Mesenchymal stem cell (in vitro differentiated cells and primary cell): Measurements from ENCODE around the gene IL36RN.

Source experiments
- DNase-seq: peaks from one replicate; pipeline ENCODE4 v3.0.0-alpha.2; 2013
- H2AFZ ChIP-seq: one replicate; pipeline ENCODE4 v1.6.1; 2013; ENCODE audit warnings: low read depth, mild to moderate bottlenecking, control low read depth, inconsistent platforms, low read length, moderate library complexity
- H2AK5ac ChIP-seq: 2 replicates; pipeline ENCODE4 v1.6.1; 2013; ENCODE audit warnings: low read length, moderate library complexity, mild to moderate bottlenecking, inconsistent platforms; ENCODE audit not compliant: severe bottlenecking
- H2BK120ac ChIP-seq: one replicate; pipeline ENCODE4 v1.6.1; 2013; ENCODE audit warnings: low read depth, mild to moderate bottlenecking, inconsistent platforms, low read length, moderate library complexity
- H2BK12ac ChIP-seq, 2 experiments: one replicate each; pipeline ENCODE4 v1.6.1; 2013; ENCODE audit warnings: inconsistent platforms in 2 of 2, low read length in 2 of 2, mild to moderate bottlenecking in 2 of 2, moderate library complexity in 2 of 2, control low read depth in 1 of 2
- H2BK15ac ChIP-seq: one replicate; pipeline ENCODE4 v1.6.1; 2013; ENCODE audit warnings: mild to moderate bottlenecking, low read depth, inconsistent platforms; ENCODE audit not compliant: poor library complexity, severe bottlenecking
- H2BK5ac ChIP-seq: 2 replicates; pipeline ENCODE4 v1.6.1; 2013; ENCODE audit warnings: low read depth, mild to moderate bottlenecking, low read length, control low read depth, inconsistent platforms; ENCODE audit not compliant: poor library complexity, severe bottlenecking
- H3K14ac ChIP-seq, 2 experiments: one replicate each; pipeline ENCODE4 v1.6.1; 2013; ENCODE audit warnings: inconsistent platforms in 2 of 2, low read length in 2 of 2, control low read depth in 1 of 2, mild to moderate bottlenecking in 1 of 2, moderate library complexity in 1 of 2
- H3K18ac ChIP-seq, 2 experiments: one replicate each; pipeline ENCODE4 v1.6.1; 2013; ENCODE audit warnings: inconsistent platforms in 2 of 2, low read length in 2 of 2, control low read depth in 1 of 2, low read depth in 1 of 2, mild to moderate bottlenecking in 1 of 2
- H3K23ac ChIP-seq, 2 experiments: one replicate each; pipeline ENCODE4 v1.6.1; 2013; ENCODE audit warnings: inconsistent platforms in 2 of 2, low read length in 2 of 2, mild to moderate bottlenecking in 2 of 2, moderate library complexity in 2 of 2, control low read depth in 1 of 2
- H3K27ac ChIP-seq: 2 replicates; pipeline ENCODE4 v1.5.1; 2013; ENCODE audit warnings: mild to moderate bottlenecking, moderate library complexity, low read length, control low read depth, inconsistent platforms; ENCODE audit not compliant: poor library complexity, severe bottlenecking
- H3K27me3 ChIP-seq, 2 experiments: 2 replicates each; pipeline versions ENCODE4 v1.6.1 to v1.7.0; 2013; ENCODE audit warnings: low read length in 2 of 2, mild to moderate bottlenecking in 2 of 2, moderate library complexity in 2 of 2, control low read depth in 1 of 2, inconsistent platforms in 1 of 2; ENCODE audit not compliant: control insufficient read depth in 1 of 2, insufficient read depth in 1 of 2
- H3K36me3 ChIP-seq, 2 experiments: 2 replicates each; pipeline versions ENCODE4 v1.6.1 to v1.7.0; 2013; ENCODE audit warnings: low read length in 2 of 2, control low read depth in 1 of 2, inconsistent platforms in 1 of 2, low read depth in 1 of 2, mild to moderate bottlenecking in 1 of 2; ENCODE audit not compliant: insufficient read depth in 2 of 2, control insufficient read depth in 1 of 2
- H3K4ac ChIP-seq, 2 experiments: one replicate each; pipeline ENCODE4 v1.6.1; 2013; ENCODE audit warnings: inconsistent platforms in 2 of 2, low read length in 2 of 2, mild to moderate bottlenecking in 2 of 2, moderate library complexity in 2 of 2, control low read depth in 1 of 2, low read depth in 1 of 2
- H3K4me1 ChIP-seq: 2 replicates; pipeline ENCODE4 v1.6.1; 2013; ENCODE audit warnings: low read depth, low read length, control low read depth; ENCODE audit not compliant: control insufficient read depth, insufficient read depth
- H3K4me2 ChIP-seq: 2 replicates; pipeline ENCODE4 v1.6.1; 2013; ENCODE audit warnings: low read length, mild to moderate bottlenecking, inconsistent platforms; ENCODE audit not compliant: poor library complexity, severe bottlenecking
- H3K4me3 ChIP-seq, 2 experiments: 2 replicates each; pipeline versions ENCODE4 v1.5.1 to v1.7.0; 2013; ENCODE audit warnings: low read length in 2 of 2, mild to moderate bottlenecking in 2 of 2, control low read depth in 1 of 2, low read depth in 1 of 2; ENCODE audit not compliant: insufficient read depth in 1 of 2
- H3K79me1 ChIP-seq: replicated peaks from 2 replicates; pipeline ENCODE4 v1.6.1; 2013; ENCODE audit warnings: mild to moderate bottlenecking, control low read depth, low read length, inconsistent platforms; ENCODE audit not compliant: poor library complexity, severe bottlenecking
- H3K9ac ChIP-seq: 2 replicates; pipeline ENCODE4 v1.7.0; 2013; ENCODE audit warnings: mild to moderate bottlenecking, low read length, moderate library complexity
- H3K9me3 ChIP-seq: 2 replicates; pipeline ENCODE4 v1.7.0; 2013; ENCODE audit warnings: mild to moderate bottlenecking, low read length; ENCODE audit not compliant: control insufficient read depth
- H4K8ac ChIP-seq: one replicate; pipeline ENCODE4 v1.6.1; 2013; ENCODE audit warnings: inconsistent platforms, mild to moderate bottlenecking, low read length, moderate library complexity
- H4K91ac ChIP-seq: one replicate; pipeline ENCODE4 v1.6.1; 2013; ENCODE audit warnings: mild to moderate bottlenecking, low read length, inconsistent platforms
- WGBS: methylation state at CpG from one replicate; pipeline ENCODE4 v1.1.7; 2013; ENCODE audit warnings: mixed read lengths; 5-methylcytosine and 5-hydroxymethylcytosine counted together

The IL36RN gene

DNA sequence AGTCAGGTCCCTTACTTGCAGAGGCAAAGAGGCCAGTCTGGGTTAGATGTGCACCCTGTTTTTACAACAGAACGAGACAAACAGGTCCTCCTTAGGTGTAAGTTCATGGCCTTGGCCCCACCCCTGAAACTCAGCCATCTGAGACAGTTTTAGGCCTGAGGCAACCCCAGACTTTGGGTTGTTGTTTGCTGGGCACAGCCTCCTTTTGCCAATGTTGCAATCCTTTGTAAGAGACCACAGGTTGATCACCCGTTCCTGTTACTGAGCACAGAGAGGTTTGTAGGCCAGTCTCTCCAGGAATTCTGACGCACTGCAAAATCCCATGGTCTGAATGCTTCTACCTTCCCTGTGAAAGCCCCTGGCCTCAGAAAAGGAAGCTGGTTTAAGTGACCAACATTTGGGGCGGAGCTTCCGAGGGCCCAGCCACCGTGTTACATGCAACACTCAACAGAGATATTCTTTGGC, 52.9 kb downstream of the IL36RN start:
- DNase-seq: no peak
- Histone ChIP-seq H3K14ac (no peak overlapping the region), H3K9me3 (no peaks in the 10 kb centered on the region), H2BK12ac (no peak overlapping the region), H3K79me1 (no peaks in the 10 kb centered on the region), H2BK15ac (no peak overlapping the region), H3K9ac (no peak overlapping the region), H3K36me3 (no peaks in the 10 kb centered on the region), H2BK5ac (no peak overlapping the region), H4K91ac (no peak overlapping the region), H3K4me1 (peaks cover under 1% of the 10 kb centered on the region), H3K4me3 (no peak overlapping the region), H3K4ac (no peak overlapping the region), H3K27ac (no peak overlapping the region), H3K18ac (no peak overlapping the region), H3K23ac (no peak overlapping the region), H2AFZ (no peak overlapping the region), H2BK120ac (no peak overlapping the region), H2AK5ac (no peak overlapping the region), H3K4me2 (no peak overlapping the region), H4K8ac (no peak overlapping the region), H3K27me3 (peaks cover 0 to 54% of the 10 kb centered on the region in 2 experiments)
- 78% methylated on average over 3 of the region's 6 CpGs for WGBS

DNA sequence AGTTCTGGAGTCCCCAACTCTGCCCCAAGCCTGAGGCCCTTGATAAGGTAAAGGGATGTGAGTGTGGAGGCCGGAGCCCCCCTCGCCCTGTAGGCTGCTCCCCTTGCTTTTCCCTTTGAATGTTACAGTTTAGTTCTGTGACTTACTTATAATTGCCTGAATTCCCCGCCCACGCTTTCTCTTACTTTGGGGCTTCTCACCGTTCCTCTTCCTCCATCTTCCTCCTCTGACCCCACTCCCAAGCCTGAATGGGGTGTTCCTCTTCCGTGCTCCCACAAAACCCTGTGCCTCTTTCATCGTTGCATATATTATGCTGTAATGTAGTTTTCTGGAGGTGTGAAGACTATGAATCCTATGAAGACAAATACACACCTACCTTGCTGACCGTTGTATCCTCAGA, 53.4 kb downstream of the IL36RN start:
- Histone ChIP-seq H2BK120ac (no peak overlapping the region), H3K79me1 (no peaks in the 10 kb centered on the region), H2AFZ (no peak overlapping the region), H4K8ac (no peak overlapping the region), H3K4me1 (peaks cover 2% of the 10 kb centered on the region), H3K4me2 (no peak overlapping the region), H2AK5ac (no peak overlapping the region), H3K23ac (no peak overlapping the region), H3K18ac (no peak overlapping the region), H2BK12ac (no peak overlapping the region), H3K14ac (no peak overlapping the region), H3K27ac (no peak overlapping the region), H3K36me3 (no peaks in the 10 kb centered on the region), H2BK5ac (no peak overlapping the region), H3K4ac (no peak overlapping the region), H2BK15ac (no peak overlapping the region), H3K9me3 (no peaks in the 10 kb centered on the region), H4K91ac (no peak overlapping the region), H3K4me3 (no peak overlapping the region), H3K27me3 (peaks cover 0 to 57% of the 10 kb centered on the region in 2 experiments), H3K9ac (no peak overlapping the region)
- WGBS: 84% methylated on average over 5 of the region's 8 CpGs
- no peak for DNase-seq

DNA sequence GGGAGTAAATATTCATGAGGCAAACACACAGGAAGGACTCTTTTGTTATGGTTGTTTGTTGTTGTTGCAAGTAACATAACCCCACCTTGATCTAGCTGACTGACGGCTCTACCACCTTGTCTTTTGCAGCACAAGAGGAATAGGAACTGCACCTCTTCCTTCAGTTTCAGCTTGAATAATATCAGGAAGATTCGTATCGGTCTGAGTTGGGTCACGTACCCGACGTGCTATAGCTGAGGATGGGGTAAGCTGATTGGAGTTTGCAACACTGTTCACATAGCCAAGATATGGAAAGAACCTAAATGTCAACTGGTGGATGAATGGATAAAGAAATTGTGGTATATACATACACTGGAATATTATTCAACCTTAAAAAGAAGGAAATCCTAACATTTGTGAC, 53.9 kb downstream of the IL36RN start:
- no peak overlapping the region for H2BK5ac ChIP-seq
- H2AFZ ChIP-seq: no peak overlapping the region
- H3K79me1 ChIP-seq: no peaks in the 10 kb centered on the region
- peaks cover 0 to 60% of the 10 kb centered on the region in 2 experiments for H3K27me3 ChIP-seq
- H3K9ac ChIP-seq: no peak overlapping the region
- H3K4me1 ChIP-seq: peaks cover 3% of the 10 kb centered on the region
- no peak overlapping the region for H3K18ac ChIP-seq
- H4K91ac ChIP-seq: no peak overlapping the region
- no peak overlapping the region for H2AK5ac ChIP-seq
- H4K8ac ChIP-seq: no peak overlapping the region
- H2BK12ac ChIP-seq: no peak overlapping the region
- H3K4me2 ChIP-seq: no peak overlapping the region
- no peaks in the 10 kb centered on the region for H3K36me3 ChIP-seq
- H2BK120ac ChIP-seq: no peak overlapping the region
- H3K27ac ChIP-seq: no peak overlapping the region
- no peak overlapping the region for H3K14ac ChIP-seq
- H3K9me3 ChIP-seq: no peaks in the 10 kb centered on the region
- no peak for DNase-seq
- 91% methylated on average over 6 of the region's 6 CpGs for WGBS
- no peak overlapping the region for H3K4me3 ChIP-seq
- H3K23ac ChIP-seq: no peak overlapping the region
- no peak overlapping the region for H3K4ac ChIP-seq
- no peak overlapping the region for H2BK15ac ChIP-seq

DNA sequence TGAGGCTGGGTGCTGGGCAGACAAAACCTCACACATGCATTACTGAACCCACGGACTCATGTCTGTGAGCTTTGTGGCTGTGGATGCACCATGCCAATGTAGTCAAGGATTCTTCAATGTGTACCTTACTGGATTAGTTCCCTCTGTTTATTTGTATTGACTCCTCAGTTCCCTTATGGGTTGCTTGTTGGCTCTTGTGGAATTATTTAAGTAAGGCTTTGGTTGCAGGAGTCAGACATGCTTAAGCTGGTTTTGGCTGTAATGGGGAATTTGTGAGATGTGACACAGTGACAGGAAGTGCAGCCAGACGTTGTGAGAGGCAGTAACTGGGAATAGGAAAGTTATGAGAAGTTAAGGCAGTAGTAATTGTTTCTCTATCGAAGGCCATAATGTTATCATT, 54.8 kb downstream of the IL36RN start:
- Histone ChIP-seq H4K8ac (no peak overlapping the region), H4K91ac (no peak overlapping the region), H3K4me1 (peaks cover 3% of the 10 kb centered on the region), H3K9ac (no peak overlapping the region), H2BK15ac (no peak overlapping the region), H2AK5ac (no peak overlapping the region), H3K4me3 (no peak overlapping the region), H3K4me2 (no peak overlapping the region), H3K36me3 (no peaks in the 10 kb centered on the region), H2BK12ac (no peak overlapping the region), H3K27me3 (peaks cover 0 to 63% of the 10 kb centered on the region in 2 experiments), H3K4ac (no peak overlapping the region), H2BK5ac (no peak overlapping the region), H3K23ac (no peak overlapping the region), H2AFZ (no peak overlapping the region), H3K18ac (no peak overlapping the region), H3K79me1 (no peaks in the 10 kb centered on the region), H2BK120ac (no peak overlapping the region), H3K27ac (no peak overlapping the region), H3K14ac (no peak overlapping the region), H3K9me3 (no peaks in the 10 kb centered on the region)
- 54% methylated on average over 3 of the region's 3 CpGs for WGBS
- DNase-seq: no peak
